ENCODE results near the gene FGFRL1. TPM values are rescaled to one million over a fixed set of nuclear protein-coding genes. Genes with fewer than 3 reads are reported as not detected.

FGFRL1 gene
- total RNA-seq, 1 donor from 2014 or later, result 59.8 TPM

- no peak for TF ChIP-seq CTCF (IDR thresholded peaks at IDR 0.05)
- Mint-ChIP-seq H3K4me3 (ENCODE audit: unreplicated experiment) (no peak overlapping the region), H3K4me1 (ENCODE audit: unreplicated experiment) (peaks cover 15% of the 10 kb centered on the region), H3K36me3 (ENCODE audit: unreplicated experiment) (peaks cover 4% of the 10 kb centered on the region), H3K27ac (ENCODE audit: unreplicated experiment) (no peak overlapping the region), H3K9me3 (ENCODE audit: unreplicated experiment) (no peaks in the 10 kb centered on the region), H3K27me3 (ENCODE audit: unreplicated experiment) (no peaks in the 10 kb centered on the region)
- no peak for DNase-seq (ENCODE audit: extremely low spot score, unreplicated experiment)
Measured at GRCh38 chr4:1022051-1022738, 10.8 kb downstream of the FGFRL1 start.

DNA sequence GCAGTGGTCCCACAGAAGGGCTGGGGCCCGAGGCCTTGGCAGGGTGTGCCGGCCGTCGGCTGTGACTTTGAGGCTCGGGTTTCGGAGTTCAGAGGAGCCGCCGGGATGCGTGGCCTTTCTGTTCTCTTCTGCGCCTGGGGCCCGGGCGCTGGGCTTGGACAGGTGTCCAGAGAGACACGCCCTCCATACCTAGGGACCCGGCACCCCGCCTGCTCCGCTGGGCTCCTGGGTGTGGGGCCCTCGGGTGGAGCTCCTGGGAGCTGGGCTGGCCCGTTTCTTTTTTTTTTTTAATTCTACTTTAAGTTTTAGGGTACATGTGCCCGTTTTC is 11.3 kb downstream of the FGFRL1 start:
- H3K9me3 Mint-ChIP-seq (ENCODE audit: unreplicated experiment), result no peaks in the 10 kb centered on the region
- H3K4me1 Mint-ChIP-seq (ENCODE audit: unreplicated experiment), result peaks cover 17% of the 10 kb centered on the region

GRCh38 chr4:1023075-1023640 is 11.7 kb downstream of the FGFRL1 start:
- Mint-ChIP-seq H3K4me1 (ENCODE audit: unreplicated experiment) (peaks cover 17% of the 10 kb centered on the region), H3K27me3 (ENCODE audit: unreplicated experiment) (no peaks in the 10 kb centered on the region)

More for the DNA sequence above, 11.3 kb downstream of the FGFRL1 start:
- Mint-ChIP-seq H3K4me3 (ENCODE audit: unreplicated experiment) (no peak overlapping the region), H3K27ac (ENCODE audit: unreplicated experiment) (no peak overlapping the region), H3K27me3 (ENCODE audit: unreplicated experiment) (no peaks in the 10 kb centered on the region), H3K36me3 (ENCODE audit: unreplicated experiment) (peaks cover 4% of the 10 kb centered on the region)
- TF ChIP-seq CTCF (IDR thresholded peaks at IDR 0.05), result no peak
- no peak for DNase-seq (ENCODE audit: extremely low spot score, unreplicated experiment)

DNA sequence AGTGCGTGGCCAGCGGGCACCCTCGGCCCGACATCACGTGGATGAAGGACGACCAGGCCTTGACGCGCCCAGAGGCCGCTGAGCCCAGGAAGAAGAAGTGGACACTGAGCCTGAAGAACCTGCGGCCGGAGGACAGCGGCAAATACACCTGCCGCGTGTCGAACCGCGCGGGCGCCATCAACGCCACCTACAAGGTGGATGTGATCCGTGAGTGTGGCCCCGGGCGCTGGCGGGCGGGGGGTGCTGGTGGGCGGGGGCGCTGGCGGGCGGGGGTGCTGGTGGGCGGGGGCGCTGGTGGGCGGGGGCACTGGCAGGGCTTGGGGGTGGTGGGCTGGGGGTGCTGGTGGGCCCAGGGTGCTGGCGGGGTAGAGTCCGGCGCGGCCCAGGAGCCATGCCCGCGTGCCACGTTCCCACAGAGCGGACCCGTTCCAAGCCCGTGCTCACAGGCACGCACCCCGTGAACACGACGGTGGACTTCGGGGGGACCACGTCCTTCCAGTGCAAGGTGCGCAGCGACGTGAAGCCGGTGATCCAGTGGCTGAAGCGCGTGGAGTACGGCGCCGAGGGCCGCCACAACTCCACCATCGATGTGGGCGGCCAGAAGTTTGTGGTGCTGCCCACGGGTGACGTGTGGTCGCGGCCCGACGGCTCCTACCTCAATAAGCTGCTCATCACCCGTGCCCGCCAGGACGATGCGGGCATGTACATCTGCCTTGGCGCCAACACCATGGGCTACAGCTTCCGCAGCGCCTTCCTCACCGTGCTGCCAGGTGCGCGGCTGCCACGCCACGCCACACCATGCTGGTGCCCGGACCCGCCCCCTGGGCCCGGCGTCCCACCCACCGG is 12.7 kb downstream of the FGFRL1 start:
- no peak overlapping the region for H3K4me3 Mint-ChIP-seq (ENCODE audit: unreplicated experiment)
- H3K36me3 Mint-ChIP-seq (ENCODE audit: unreplicated experiment), result peaks cover 4% of the 10 kb centered on the region
- H3K4me1 Mint-ChIP-seq (ENCODE audit: unreplicated experiment), result peaks cover 14% of the 10 kb centered on the region
- no peaks in the 10 kb centered on the region for H3K9me3 Mint-ChIP-seq (ENCODE audit: unreplicated experiment)
- no peaks in the 10 kb centered on the region for H3K27me3 Mint-ChIP-seq (ENCODE audit: unreplicated experiment)
- no peak overlapping the region for H3K27ac Mint-ChIP-seq (ENCODE audit: unreplicated experiment)
- DNase-seq (ENCODE audit: extremely low spot score, unreplicated experiment), result no peak
- no peak for TF ChIP-seq CTCF (IDR thresholded peaks at IDR 0.05)

More at GRCh38 chr4:1023075-1023640, 11.7 kb downstream of the FGFRL1 start:
- Mint-ChIP-seq H3K36me3 (ENCODE audit: unreplicated experiment) (peaks cover 4% of the 10 kb centered on the region), H3K27ac (ENCODE audit: unreplicated experiment) (no peak overlapping the region), H3K4me3 (ENCODE audit: unreplicated experiment) (no peak overlapping the region), H3K9me3 (ENCODE audit: unreplicated experiment) (no peaks in the 10 kb centered on the region)
- no peak for TF ChIP-seq CTCF (IDR thresholded peaks at IDR 0.05)
- DNase-seq (ENCODE audit: extremely low spot score, unreplicated experiment), result no peak
